Kidney epithelial cell (primary cell): ENCODE measurements around the gene PPP1R12A. TPM values are rescaled to one million over a fixed set of nuclear protein-coding genes. Genes with fewer than 3 reads are reported as not detected.

Source experiments
- DNase-seq: peaks from one replicate; pipeline ENCODE4 v3.0.0-alpha.2; 2010; ENCODE audit warnings: low read depth
- H3K27me3 ChIP-seq: 2 replicates; pipeline ENCODE4 v1.6.0; 2011; ENCODE audit warnings: low read length; ENCODE audit not compliant: control insufficient read depth, insufficient read depth
- H3K36me3 ChIP-seq: 2 replicates; pipeline ENCODE4 v1.5.1; 2011; ENCODE audit warnings: low read length; ENCODE audit not compliant: control insufficient read depth, insufficient read depth
- H3K4me3 ChIP-seq: 2 replicates; pipeline ENCODE4 v1.5.1; 2011; ENCODE audit warnings: low read depth, mild to moderate bottlenecking, control low read depth, low read length
- total RNA-seq: library from RNA; depleted of rRNA; stranded (reverse); fragments of >200 nt; gene quantifications from 2 replicates; pipeline ENCODE4 v1.2.3, GENCODE V29; 2015
- TF ChIP-seq, protein P1 (sequence below): IDR thresholded peaks from 2 replicates; pipeline ENCODE4 v1.5.1; 2011; ENCODE audit warnings: mild to moderate bottlenecking, moderate library complexity, low read length, control low read depth, inconsistent platforms; ENCODE audit not compliant: insufficient read depth, poor library complexity, severe bottlenecking

The PPP1R12A gene
- total RNA-seq, 1 donor from 2014 or later = 47.2 TPM

DNA sequence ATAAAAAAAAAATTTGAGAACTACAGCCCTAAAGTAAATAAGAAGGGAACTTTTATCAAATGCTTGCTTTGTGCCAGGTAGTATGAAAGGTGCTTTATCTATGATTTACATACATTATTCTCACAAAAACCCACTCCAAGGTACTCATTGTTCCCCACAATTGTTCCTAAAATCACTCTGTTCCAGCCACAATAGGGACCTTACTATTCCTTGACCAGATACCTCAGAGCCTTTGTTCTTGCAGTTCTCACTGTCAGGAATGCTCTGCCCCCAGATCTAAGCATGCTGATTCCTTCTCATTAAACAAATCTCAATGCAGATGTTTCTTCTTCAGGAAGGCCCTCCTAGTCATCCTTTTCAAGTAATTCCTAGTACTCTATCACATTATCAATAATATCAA, 60.2 kb downstream of the PPP1R12A start:
- no peak overlapping the region for H3K4me3 ChIP-seq
- TF ChIP-seq, protein P1, sequence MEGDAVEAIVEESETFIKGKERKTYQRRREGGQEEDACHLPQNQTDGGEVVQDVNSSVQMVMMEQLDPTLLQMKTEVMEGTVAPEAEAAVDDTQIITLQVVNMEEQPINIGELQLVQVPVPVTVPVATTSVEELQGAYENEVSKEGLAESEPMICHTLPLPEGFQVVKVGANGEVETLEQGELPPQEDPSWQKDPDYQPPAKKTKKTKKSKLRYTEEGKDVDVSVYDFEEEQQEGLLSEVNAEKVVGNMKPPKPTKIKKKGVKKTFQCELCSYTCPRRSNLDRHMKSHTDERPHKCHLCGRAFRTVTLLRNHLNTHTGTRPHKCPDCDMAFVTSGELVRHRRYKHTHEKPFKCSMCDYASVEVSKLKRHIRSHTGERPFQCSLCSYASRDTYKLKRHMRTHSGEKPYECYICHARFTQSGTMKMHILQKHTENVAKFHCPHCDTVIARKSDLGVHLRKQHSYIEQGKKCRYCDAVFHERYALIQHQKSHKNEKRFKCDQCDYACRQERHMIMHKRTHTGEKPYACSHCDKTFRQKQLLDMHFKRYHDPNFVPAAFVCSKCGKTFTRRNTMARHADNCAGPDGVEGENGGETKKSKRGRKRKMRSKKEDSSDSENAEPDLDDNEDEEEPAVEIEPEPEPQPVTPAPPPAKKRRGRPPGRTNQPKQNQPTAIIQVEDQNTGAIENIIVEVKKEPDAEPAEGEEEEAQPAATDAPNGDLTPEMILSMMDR = no peak
- H3K27me3 ChIP-seq = no peaks in the 10 kb centered on the region
- no peak for DNase-seq
- no peaks in the 10 kb centered on the region for H3K36me3 ChIP-seq

DNA sequence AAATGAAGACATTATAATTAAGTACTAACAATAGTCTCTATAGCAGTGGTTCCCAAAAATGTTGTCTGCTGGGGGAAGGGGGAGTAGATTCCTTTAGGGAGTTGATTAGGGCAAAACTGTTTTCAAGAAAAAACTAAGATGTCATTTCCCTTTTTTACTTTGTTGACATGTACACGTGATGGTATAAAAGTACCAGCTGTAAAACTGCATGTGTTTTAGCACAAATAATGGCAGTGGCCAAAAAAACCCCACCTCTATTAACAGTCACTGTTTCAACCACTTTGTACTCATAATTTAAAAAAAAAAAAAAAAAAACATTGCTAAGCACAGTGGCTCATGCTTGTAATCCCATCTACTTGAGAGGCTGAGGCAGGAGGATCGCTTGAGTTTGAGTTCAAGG, 61.7 kb downstream of the PPP1R12A start:
- Histone ChIP-seq H3K36me3 (no peaks in the 10 kb centered on the region), H3K4me3 (no peak overlapping the region), H3K27me3 (no peaks in the 10 kb centered on the region)
- no peak for DNase-seq
- TF ChIP-seq, protein P1 = no peak

DNA sequence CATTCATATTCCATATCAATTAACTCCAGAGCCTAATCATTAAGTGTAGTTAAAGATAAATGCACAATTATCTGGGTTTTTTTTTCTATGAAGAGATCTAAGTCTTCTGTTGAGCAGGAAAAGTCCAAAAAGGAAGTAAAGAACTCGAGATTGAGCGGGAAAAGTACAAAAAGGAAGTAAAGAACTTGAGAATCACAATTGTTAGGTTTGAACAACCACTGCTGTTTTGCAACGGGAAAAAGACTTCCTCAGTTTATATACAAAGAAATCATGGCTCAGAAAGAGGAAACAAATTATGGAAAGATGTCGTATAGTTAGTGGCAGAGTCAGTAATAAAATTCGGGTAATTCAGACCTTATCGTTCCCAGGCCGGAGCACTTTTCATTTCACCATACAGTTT, 63.3 kb downstream of the PPP1R12A start:
- no peaks in the 10 kb centered on the region for H3K27me3 ChIP-seq
- H3K4me3 ChIP-seq = no peak overlapping the region
- no peaks in the 10 kb centered on the region for H3K36me3 ChIP-seq
- DNase-seq = no peak
- TF ChIP-seq, protein P1 = no peak

DNA sequence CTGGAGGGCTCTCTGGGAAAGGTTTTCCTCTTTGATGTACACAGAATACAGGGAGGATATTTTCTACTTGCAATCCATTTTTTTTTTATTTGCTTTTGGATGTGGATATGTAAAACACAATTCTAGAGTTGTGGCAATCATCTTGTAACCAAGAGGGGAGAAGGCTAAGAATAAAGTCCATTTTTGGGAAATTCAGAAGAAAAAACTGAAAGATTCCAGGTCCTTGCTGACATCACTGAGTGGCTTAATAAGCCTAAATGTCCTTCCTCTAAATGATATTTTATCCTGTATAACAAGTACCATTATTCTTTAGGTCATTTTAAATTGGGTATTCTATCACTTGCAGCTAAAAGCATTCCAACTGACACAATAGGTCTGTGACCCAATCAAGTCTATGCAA, 64.0 kb downstream of the PPP1R12A start:
- TF ChIP-seq, protein P1 = no peak
- Histone ChIP-seq H3K4me3 (no peak overlapping the region), H3K36me3 (no peaks in the 10 kb centered on the region), H3K27me3 (no peaks in the 10 kb centered on the region)
- no peak for DNase-seq

DNA sequence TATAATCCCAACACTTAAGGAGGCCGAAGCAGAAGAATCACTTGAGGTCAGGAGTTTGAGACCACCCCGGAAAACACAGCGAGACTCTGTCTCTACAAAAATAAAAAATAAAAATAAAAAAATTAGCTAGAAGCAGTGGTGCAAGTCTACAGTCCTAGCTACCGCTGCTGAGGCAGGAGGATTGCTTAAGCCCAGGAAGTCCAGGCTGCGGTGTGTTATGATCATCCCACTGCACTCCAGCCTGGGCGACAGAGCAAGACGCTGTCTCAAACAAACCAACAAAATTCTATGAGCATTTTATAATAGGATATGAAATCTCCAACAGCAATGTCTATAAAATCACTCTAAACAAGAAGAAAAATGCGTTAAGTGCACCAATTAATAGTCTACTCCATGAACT, 75.3 kb downstream of the PPP1R12A start:
- Histone ChIP-seq H3K36me3 (no peaks in the 10 kb centered on the region), H3K27me3 (no peaks in the 10 kb centered on the region), H3K4me3 (no peak overlapping the region)
- DNase-seq = no peak
- TF ChIP-seq, protein P1 = no peak

DNA sequence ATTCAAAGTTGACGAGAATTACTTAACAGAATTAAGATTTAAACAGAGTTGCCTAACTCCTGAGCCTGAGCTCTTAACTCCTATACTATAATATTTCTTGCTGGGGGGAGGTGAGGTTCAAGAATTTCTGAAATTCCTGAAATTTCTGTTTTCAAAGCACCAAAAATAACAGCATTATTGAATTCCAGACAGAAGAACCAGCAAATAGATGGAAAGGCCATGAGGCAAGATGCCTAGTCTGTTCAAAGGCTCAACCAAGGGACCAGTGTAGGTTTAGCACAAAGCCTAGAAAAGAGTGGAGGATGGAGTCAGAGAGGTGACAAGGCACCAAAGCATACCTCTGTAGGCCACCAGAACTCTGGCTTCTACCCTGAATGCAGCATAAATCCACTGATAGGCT, 76.4 kb downstream of the PPP1R12A start:
- H3K27me3 ChIP-seq = no peaks in the 10 kb centered on the region
- TF ChIP-seq, protein P1 = no peak
- no peak for DNase-seq
- no peak overlapping the region for H3K4me3 ChIP-seq
- no peaks in the 10 kb centered on the region for H3K36me3 ChIP-seq
